K562 (cell line): Measurements from ENCODE around the gene SLIT1. TPM values are rescaled to one million over a fixed set of nuclear protein-coding genes. Genes with fewer than 3 reads are reported as not detected.

Source experiments
- ATAC-seq: fragments of 200-7000 bp; cut with Tn5 transposase; 3 replicates; pipeline ENCODE4 v1.9.1; 2020; ENCODE audit warnings: moderate library complexity
- BruUV-seq: library from RNA; stranded (reverse); fragments of 400-500 nt; replicated peaks from 2 replicates; lab custom pipeline; 2021; lab: Mats Ljungman, UMichigan
- CTCF ChIA-PET: fragments of 300-600 bp; formaldehyde crosslinking; extraction: SDS; loops from one replicate; lab custom pipeline; 2021; ENCODE audit warnings: low intra/inter-chr PET ratio; lab: Yijun Ruan, JAX
- POLR2A ChIA-PET: fragments of 300-600, 350-650 bp; sonication (Branson Sonifier 250); formaldehyde crosslinking; extraction: SDS; loops from one replicate; lab custom pipeline; 2021; ENCODE audit warnings: antibody characterized with exemption, inconsistent platforms; lab: Yijun Ruan, JAX
- DNase-seq, 4 experiments: peaks; one replicate each; pipeline versions ENCODE4 v3.0.0 to v3.0.0-alpha.2; 2011 to 2018; ENCODE audit warnings: low spot score in 3 of 4, mixed read lengths in 3 of 4; ENCODE audit errors: extremely low read depth in 1 of 4
- FAIRE-seq: peaks from 2 replicates; lab custom pipeline; 2011; peaks lifted over from hg19 to GRCh38; lab: Jason Lieb, UNC
- H2AFZ ChIP-seq: 2 replicates; pipeline ENCODE4 v1.6.0; 2011; ENCODE audit warnings: low read depth, low read length, control low read depth, inconsistent platforms
- H3K27ac ChIP-seq: fragments of 200-600 bp; 3 replicates; pipeline ENCODE4 v1.8.0; 2011; ENCODE audit warnings: low read depth, mild to moderate bottlenecking, control low read depth, inconsistent platforms, low read length, moderate library complexity, mixed read lengths; ENCODE audit errors: extremely low read depth
- H3K27me3 ChIP-seq, 2 experiments: fragments of 300-600 bp in 1 of 2; 2 replicates in 1 of 2; 3 replicates in 1 of 2; pipeline versions ENCODE4 v1.6.0 to v1.8.0; 2011; ENCODE audit warnings: inconsistent platforms in 2 of 2, low read length in 2 of 2, mild to moderate bottlenecking in 1 of 2, mixed read lengths in 1 of 2, moderate library complexity in 1 of 2; ENCODE audit not compliant: control insufficient read depth in 2 of 2, insufficient read depth in 2 of 2
- H3K36me3 ChIP-seq: fragments of 300-600 bp; 3 replicates; pipeline ENCODE4 v1.8.0; 2011; ENCODE audit warnings: mild to moderate bottlenecking, low read length, inconsistent platforms; ENCODE audit not compliant: control insufficient read depth, insufficient read depth
- H3K4me1 ChIP-seq, 2 experiments: fragments of 200-600 bp in 1 of 2; replicated peaks in 1 of 2; 2 replicates in 1 of 2; 3 replicates in 1 of 2; pipeline versions ENCODE4 v1.5.1 to v1.8.0; 2011; ENCODE audit warnings: inconsistent platforms in 2 of 2, low read length in 2 of 2, mild to moderate bottlenecking in 1 of 2, mixed read lengths in 1 of 2, moderate library complexity in 1 of 2; ENCODE audit not compliant: control insufficient read depth in 2 of 2, insufficient read depth in 2 of 2
- H3K4me2 ChIP-seq: 2 replicates; pipeline ENCODE4 v1.6.1; 2011; ENCODE audit warnings: low read length, control low read depth, inconsistent platforms, mixed read lengths; ENCODE audit not compliant: insufficient read depth
- H3K4me3 ChIP-seq: fragments of 200-600 bp; sonication (generic), shearing (Covaris generic); 2 replicates; pipeline ENCODE4 v1.5.1; 2016; ENCODE audit warnings: control low read depth, inconsistent platforms
- H3K79me2 ChIP-seq: fragments of 200-600 bp; 3 replicates; pipeline ENCODE4 v1.8.0; 2011; ENCODE audit warnings: low read length, inconsistent platforms; ENCODE audit not compliant: control insufficient read depth, insufficient read depth
- H3K9ac ChIP-seq, 2 experiments: 2 replicates each; pipeline versions ENCODE4 v1.6.0 to v1.6.1; 2011; ENCODE audit warnings: low read depth in 2 of 2, low read length in 2 of 2, control low read depth in 1 of 2, inconsistent platforms in 1 of 2, mild to moderate bottlenecking in 1 of 2, mixed read lengths in 1 of 2; ENCODE audit not compliant: insufficient read depth in 1 of 2
- H3K9me1 ChIP-seq: one replicate; pipeline ENCODE4 v1.6.0; 2011; ENCODE audit warnings: inconsistent platforms, mild to moderate bottlenecking, low read length, moderate library complexity; ENCODE audit not compliant: control insufficient read depth, insufficient read depth
- H3K9me3 ChIP-seq: replicated peaks from 2 replicates; pipeline ENCODE4 v1.5.1; 2011; ENCODE audit warnings: low read depth, low read length, inconsistent platforms; ENCODE audit not compliant: control insufficient read depth, insufficient read depth
- H4K20me1 ChIP-seq: replicated peaks from 2 replicates; pipeline ENCODE4 v1.6.1; 2011; ENCODE audit warnings: low read length, inconsistent platforms, mixed read lengths; ENCODE audit not compliant: control insufficient read depth, insufficient read depth
- MYBL2 ChIP-seq, 2 experiments: fragments of 450-650 bp in 1 of 2; sonication (generic) in 1 of 2; formaldehyde crosslinking in 1 of 2; IDR thresholded peaks; 2 replicates each; pipeline versions ENCODE4 v1.6.1 to v1.8.1; 2017 to 2022; ENCODE audit warnings: borderline replicate concordance in 1 of 2, inconsistent platforms in 1 of 2, low read depth in 1 of 2, mild to moderate bottlenecking in 1 of 2, missing genetic modification reagents in 1 of 2, moderate library complexity in 1 of 2
- NFYB ChIP-seq: IDR thresholded peaks from 2 replicates; pipeline ENCODE4 v1.6.1; 2011; ENCODE audit warnings: mild to moderate bottlenecking, moderate library complexity; ENCODE audit not compliant: insufficient read length; ENCODE audit errors: extremely low read depth
- POLR3G ChIP-seq: IDR thresholded peaks from 2 replicates; pipeline ENCODE4 v1.6.1; 2011; ENCODE audit not compliant: insufficient read length, insufficient replicate concordance; ENCODE audit errors: extremely low read depth
- SMARCC2 ChIP-seq: fragments of 450-650 bp; IDR thresholded peaks from 2 replicates; pipeline ENCODE4 v1.6.1; 2017; ENCODE audit warnings: antibody characterized with exemption, moderate library complexity, mild to moderate bottlenecking, low read depth
- ZEB2 ChIP-seq: fragments of 450-650 bp; IDR thresholded peaks from 2 replicates; pipeline ENCODE4 v1.6.1; 2016
- ZNF3 ChIP-seq: fragments of 250-450 bp; sonication (Bioruptor Pico); IDR thresholded peaks from 2 replicates; pipeline ENCODE4 v1.5.0; 2021; ENCODE audit warnings: mild to moderate bottlenecking, moderate library complexity
- WGBS: fragments of 100-300 bp; shearing (Covaris generic); methylation state at CpG from one replicate; pipeline ENCODE4 v1.1.6; 2016; ENCODE audit warnings: low coverage, mixed read lengths; ENCODE audit not compliant: insufficient coverage; ENCODE audit errors: missing lambda C conversion rate; 5-methylcytosine and 5-hydroxymethylcytosine counted together
- in situ Hi-C: fragments of 300-500 bp; cut with MboI; formaldehyde crosslinking; loops from 4 replicates; pipeline ENCODE4 v1.15.0; 2018; ENCODE audit warnings: inconsistent platforms, mixed read lengths
- intact Hi-C: fragments of 100-400 bp; cut with micrococcal nuclease; formaldehyde crosslinking; loops from 2 replicates; pipeline ENCODE4 v1.14.2; 2022
- polyA plus RNA-seq, 8 experiments: library from polyadenylated mRNA; depleted of rRNA in 4 of 8; stranded (reverse) in 5 of 8; unstranded in 3 of 8; fragments of >200 nt; fragmentation: Nextera tagmentation in 2 of 8; fragmentation: Illumina TruSeq in 1 of 8; extraction: Ambion mirVana in 2 of 8; extraction: Trizol in 1 of 8; gene quantifications; 2 replicates each; pipeline versions ENCODE4 v1.2.1 to v1.2.3, GENCODE V29; 2011 to 2014; ENCODE audit warnings: inconsistent platforms in 1 of 8, missing spikeins in 1 of 8
- total RNA-seq, 7 experiments: library from RNA; depleted of rRNA in 6 of 7; stranded (reverse); fragments of >200 nt in 6 of 7; fragmentation: Illumina TruSeq in 2 of 7; extraction: Trizol in 2 of 7; gene quantifications; 2 replicates each; pipeline versions ENCODE4 v1.2.1 to v1.2.3, GENCODE V29; 2011 to 2021; ENCODE audit warnings: low replicate concordance in 1 of 7
- TF ChIP-seq, protein P1 (sequence below): fragments of 200-800 bp; sonication (Bioruptor generic); IDR thresholded peaks from 2 replicates; pipeline ENCODE4 v1.6.1; 2016; ENCODE audit warnings: missing genetic modification characterization, missing compliant biosample characterization
- TF ChIP-seq, protein P2 (sequence below): IDR thresholded peaks from 3 replicates; pipeline ENCODE4 v1.6.1; 2011; ENCODE audit warnings: borderline replicate concordance, mild to moderate bottlenecking; ENCODE audit not compliant: insufficient read length, insufficient read depth
- TF ChIP-seq, protein P3 (sequence below): sonication (generic); formaldehyde crosslinking; IDR thresholded peaks from 2 replicates; pipeline ENCODE4 v1.9.0; 2022; ENCODE audit warnings: mild to moderate bottlenecking, missing genetic modification reagents
- TF ChIP-seq, protein P4 (sequence below): sonication (generic); formaldehyde crosslinking; IDR thresholded peaks from 2 replicates; pipeline ENCODE4 v1.8.0; 2022; ENCODE audit warnings: missing genetic modification reagents, mild to moderate bottlenecking, borderline replicate concordance
- TF ChIP-seq, protein P5 (sequence below): fragments of 250-450 bp; sonication (Bioruptor Pico); IDR thresholded peaks from 2 replicates; pipeline ENCODE4 v1.5.0; 2020; ENCODE audit warnings: mild to moderate bottlenecking, borderline replicate concordance

SLIT1 gene
- total and polyA plus RNA-seq, 9 of the 15 experiments (the other 6 are each of a cell fraction or from before 2014, with no cell fraction given) = 0.01 to 0.11 (median 0.04) TPM; not detected in 3

DNA sequence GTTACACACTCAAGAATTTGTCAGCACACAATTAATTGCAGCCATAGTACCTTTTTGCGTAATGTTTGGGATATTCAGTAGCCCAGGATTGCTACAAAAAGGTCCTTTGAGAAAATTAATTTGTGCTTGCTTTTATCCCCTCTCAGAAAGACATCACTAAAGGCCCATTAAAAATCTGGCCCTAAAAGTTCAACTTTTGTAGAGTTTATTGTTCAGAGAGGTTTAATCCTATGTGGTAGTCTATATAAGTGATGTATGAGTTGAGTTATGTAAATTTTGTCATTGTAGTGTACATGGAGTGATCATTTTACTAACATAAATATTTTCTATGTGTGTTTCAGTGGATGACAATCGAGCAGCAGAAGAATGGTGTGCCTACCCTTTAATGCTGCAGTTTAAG, 227.7 kb downstream of the SLIT1 start:
- no peaks in the 10 kb centered on the region for H3K9me3 ChIP-seq
- DNase-seq = no peak
- ChIA-PET POLR2A (no interaction called here), CTCF (no interaction called here)
- H3K9ac ChIP-seq = no peak overlapping the region
- no peaks in the 10 kb centered on the region for H4K20me1 ChIP-seq
- no peaks in the 10 kb centered on the region for H3K4me1 ChIP-seq
- no peak for FAIRE-seq
- intact Hi-C loops = no loop called here
- no peak for ATAC-seq
- no peak overlapping the region for H3K27ac ChIP-seq
- H3K36me3 ChIP-seq = peaks cover 33% of the 10 kb centered on the region; the same call in 2 of the 3 replicates
- 89% methylated on average over 2 of the region's 2 CpGs for WGBS
- no TSS peak for BruUV-seq
- no peaks in the 10 kb centered on the region for H3K9me1 ChIP-seq
- H3K79me2 ChIP-seq = no peaks in the 10 kb centered on the region; the same call in 2 of the 3 replicates
- no peaks in the 10 kb centered on the region for H3K27me3 ChIP-seq
- in situ Hi-C loops = no loop called here
- H3K4me3 ChIP-seq = no peak overlapping the region
- H3K4me2 ChIP-seq = no peak overlapping the region
- H2AFZ ChIP-seq = no peak overlapping the region
- no peak for TF ChIP-seq ZNF3 (CRISPR knock-in tag)
- TF ChIP-seq, protein P1, sequence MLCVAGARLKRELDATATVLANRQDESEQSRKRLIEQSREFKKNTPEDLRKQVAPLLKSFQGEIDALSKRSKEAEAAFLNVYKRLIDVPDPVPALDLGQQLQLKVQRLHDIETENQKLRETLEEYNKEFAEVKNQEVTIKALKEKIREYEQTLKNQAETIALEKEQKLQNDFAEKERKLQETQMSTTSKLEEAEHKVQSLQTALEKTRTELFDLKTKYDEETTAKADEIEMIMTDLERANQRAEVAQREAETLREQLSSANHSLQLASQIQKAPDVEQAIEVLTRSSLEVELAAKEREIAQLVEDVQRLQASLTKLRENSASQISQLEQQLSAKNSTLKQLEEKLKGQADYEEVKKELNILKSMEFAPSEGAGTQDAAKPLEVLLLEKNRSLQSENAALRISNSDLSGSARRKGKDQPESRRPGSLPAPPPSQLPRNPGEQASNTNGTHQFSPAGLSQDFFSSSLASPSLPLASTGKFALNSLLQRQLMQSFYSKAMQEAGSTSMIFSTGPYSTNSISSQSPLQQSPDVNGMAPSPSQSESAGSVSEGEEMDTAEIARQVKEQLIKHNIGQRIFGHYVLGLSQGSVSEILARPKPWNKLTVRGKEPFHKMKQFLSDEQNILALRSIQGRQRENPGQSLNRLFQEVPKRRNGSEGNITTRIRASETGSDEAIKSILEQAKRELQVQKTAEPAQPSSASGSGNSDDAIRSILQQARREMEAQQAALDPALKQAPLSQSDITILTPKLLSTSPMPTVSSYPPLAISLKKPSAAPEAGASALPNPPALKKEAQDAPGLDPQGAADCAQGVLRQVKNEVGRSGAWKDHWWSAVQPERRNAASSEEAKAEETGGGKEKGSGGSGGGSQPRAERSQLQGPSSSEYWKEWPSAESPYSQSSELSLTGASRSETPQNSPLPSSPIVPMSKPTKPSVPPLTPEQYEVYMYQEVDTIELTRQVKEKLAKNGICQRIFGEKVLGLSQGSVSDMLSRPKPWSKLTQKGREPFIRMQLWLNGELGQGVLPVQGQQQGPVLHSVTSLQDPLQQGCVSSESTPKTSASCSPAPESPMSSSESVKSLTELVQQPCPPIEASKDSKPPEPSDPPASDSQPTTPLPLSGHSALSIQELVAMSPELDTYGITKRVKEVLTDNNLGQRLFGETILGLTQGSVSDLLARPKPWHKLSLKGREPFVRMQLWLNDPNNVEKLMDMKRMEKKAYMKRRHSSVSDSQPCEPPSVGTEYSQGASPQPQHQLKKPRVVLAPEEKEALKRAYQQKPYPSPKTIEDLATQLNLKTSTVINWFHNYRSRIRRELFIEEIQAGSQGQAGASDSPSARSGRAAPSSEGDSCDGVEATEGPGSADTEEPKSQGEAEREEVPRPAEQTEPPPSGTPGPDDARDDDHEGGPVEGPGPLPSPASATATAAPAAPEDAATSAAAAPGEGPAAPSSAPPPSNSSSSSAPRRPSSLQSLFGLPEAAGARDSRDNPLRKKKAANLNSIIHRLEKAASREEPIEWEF (CRISPR knock-in tag) = no peak
- TF ChIP-seq, protein P2, sequence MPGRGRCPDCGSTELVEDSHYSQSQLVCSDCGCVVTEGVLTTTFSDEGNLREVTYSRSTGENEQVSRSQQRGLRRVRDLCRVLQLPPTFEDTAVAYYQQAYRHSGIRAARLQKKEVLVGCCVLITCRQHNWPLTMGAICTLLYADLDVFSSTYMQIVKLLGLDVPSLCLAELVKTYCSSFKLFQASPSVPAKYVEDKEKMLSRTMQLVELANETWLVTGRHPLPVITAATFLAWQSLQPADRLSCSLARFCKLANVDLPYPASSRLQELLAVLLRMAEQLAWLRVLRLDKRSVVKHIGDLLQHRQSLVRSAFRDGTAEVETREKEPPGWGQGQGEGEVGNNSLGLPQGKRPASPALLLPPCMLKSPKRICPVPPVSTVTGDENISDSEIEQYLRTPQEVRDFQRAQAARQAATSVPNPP = no peak
- no peak for TF ChIP-seq ZEB2
- TF ChIP-seq, protein P3, sequence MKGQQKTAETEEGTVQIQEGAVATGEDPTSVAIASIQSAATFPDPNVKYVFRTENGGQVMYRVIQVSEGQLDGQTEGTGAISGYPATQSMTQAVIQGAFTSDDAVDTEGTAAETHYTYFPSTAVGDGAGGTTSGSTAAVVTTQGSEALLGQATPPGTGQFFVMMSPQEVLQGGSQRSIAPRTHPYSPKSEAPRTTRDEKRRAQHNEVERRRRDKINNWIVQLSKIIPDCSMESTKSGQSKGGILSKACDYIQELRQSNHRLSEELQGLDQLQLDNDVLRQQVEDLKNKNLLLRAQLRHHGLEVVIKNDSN (CRISPR knock-in tag) = no peak
- no peak for TF ChIP-seq POLR3G
- TF ChIP-seq NFYB = no peak
- TF ChIP-seq, protein P4, sequence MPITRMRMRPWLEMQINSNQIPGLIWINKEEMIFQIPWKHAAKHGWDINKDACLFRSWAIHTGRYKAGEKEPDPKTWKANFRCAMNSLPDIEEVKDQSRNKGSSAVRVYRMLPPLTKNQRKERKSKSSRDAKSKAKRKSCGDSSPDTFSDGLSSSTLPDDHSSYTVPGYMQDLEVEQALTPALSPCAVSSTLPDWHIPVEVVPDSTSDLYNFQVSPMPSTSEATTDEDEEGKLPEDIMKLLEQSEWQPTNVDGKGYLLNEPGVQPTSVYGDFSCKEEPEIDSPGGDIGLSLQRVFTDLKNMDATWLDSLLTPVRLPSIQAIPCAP (CRISPR knock-in tag) = no peak
- TF ChIP-seq SMARCC2 = no peak
- TF ChIP-seq, protein P5, sequence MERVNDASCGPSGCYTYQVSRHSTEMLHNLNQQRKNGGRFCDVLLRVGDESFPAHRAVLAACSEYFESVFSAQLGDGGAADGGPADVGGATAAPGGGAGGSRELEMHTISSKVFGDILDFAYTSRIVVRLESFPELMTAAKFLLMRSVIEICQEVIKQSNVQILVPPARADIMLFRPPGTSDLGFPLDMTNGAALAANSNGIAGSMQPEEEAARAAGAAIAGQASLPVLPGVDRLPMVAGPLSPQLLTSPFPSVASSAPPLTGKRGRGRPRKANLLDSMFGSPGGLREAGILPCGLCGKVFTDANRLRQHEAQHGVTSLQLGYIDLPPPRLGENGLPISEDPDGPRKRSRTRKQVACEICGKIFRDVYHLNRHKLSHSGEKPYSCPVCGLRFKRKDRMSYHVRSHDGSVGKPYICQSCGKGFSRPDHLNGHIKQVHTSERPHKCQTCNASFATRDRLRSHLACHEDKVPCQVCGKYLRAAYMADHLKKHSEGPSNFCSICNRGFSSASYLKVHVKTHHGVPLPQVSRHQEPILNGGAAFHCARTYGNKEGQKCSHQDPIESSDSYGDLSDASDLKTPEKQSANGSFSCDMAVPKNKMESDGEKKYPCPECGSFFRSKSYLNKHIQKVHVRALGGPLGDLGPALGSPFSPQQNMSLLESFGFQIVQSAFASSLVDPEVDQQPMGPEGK = no peak
- TF ChIP-seq MYBL2 (IDR thresholded peaks at IDR 0.05; ENCODE audit: low read depth) = no peak
- no peak for TF ChIP-seq MYBL2 (CRISPR knock-in tag; IDR thresholded peaks at IDR 0.05; ENCODE audit: borderline replicate concordance)
